Smooth muscle cell (in vitro differentiated cells): ENCODE results near the gene PPM1N. TPM values are rescaled to one million over a fixed set of nuclear protein-coding genes. Genes with fewer than 3 reads are reported as not detected.

Experiments
- DNase-seq: peaks from one replicate; lab custom pipeline; 2025; ENCODE audit not compliant: unreplicated experiment; lab: John Stamatoyannopoulos, UW
- H2AFZ ChIP-seq: fragments of 200-600 bp; sonication (generic); 2 replicates; pipeline ENCODE4 v1.6.0; 2016; ENCODE audit warnings: antibody characterized with exemption, low read depth, mild to moderate bottlenecking
- H3F3A ChIP-seq: fragments of 200-600 bp; sonication (generic); 2 replicates; pipeline ENCODE4 v1.6.0; 2017; ENCODE audit warnings: antibody characterized with exemption, low read depth
- H3K27ac ChIP-seq: fragments of 200-600 bp; sonication (generic); 2 replicates; pipeline ENCODE4 v1.5.1; 2016; ENCODE audit warnings: low read depth, mild to moderate bottlenecking
- H3K27me3 ChIP-seq: fragments of 200-600 bp; sonication (generic); 2 replicates; pipeline ENCODE4 v1.6.1; 2016; ENCODE audit warnings: low read depth, mild to moderate bottlenecking
- H3K36me3 ChIP-seq: fragments of 200-600 bp; sonication (generic); 2 replicates; pipeline ENCODE4 v1.5.1; 2016; ENCODE audit warnings: low read depth
- H3K4me1 ChIP-seq: fragments of 200-600 bp; sonication (generic); 2 replicates; pipeline ENCODE4 v1.5.1; 2016; ENCODE audit warnings: low read depth
- H3K4me2 ChIP-seq: fragments of 200-600 bp; sonication (generic); 2 replicates; pipeline ENCODE4 v1.6.0; 2016; ENCODE audit warnings: mild to moderate bottlenecking
- H3K4me3 ChIP-seq: fragments of 200-600 bp; sonication (generic); 2 replicates; pipeline ENCODE4 v1.5.1; 2016; ENCODE audit warnings: mild to moderate bottlenecking
- H3K79me2 ChIP-seq: fragments of 200-600 bp; sonication (generic); 2 replicates; pipeline ENCODE4 v1.6.0; 2016; ENCODE audit warnings: low read depth, mild to moderate bottlenecking
- H3K9ac ChIP-seq: fragments of 200-600 bp; sonication (generic); 2 replicates; pipeline ENCODE4 v1.6.0; 2016; ENCODE audit warnings: low read depth
- H3K9me3 ChIP-seq: fragments of 200-600 bp; sonication (generic); replicated peaks from 2 replicates; pipeline ENCODE4 v1.5.1; 2016; ENCODE audit warnings: low read depth
- H4K20me1 ChIP-seq: fragments of 200-600 bp; sonication (generic); 2 replicates; pipeline ENCODE4 v1.6.0; 2016; ENCODE audit warnings: low read depth
- WGBS: methylation state at CpG from one replicate; pipeline ENCODE4 v1.1.7; 2016; ENCODE audit warnings: low lambda C conversion rate; 5-methylcytosine and 5-hydroxymethylcytosine counted together
- polyA plus RNA-seq: library from polyadenylated mRNA; unstranded; fragments of >200 nt; fragmentation: Nextera tagmentation; extraction: Ambion mirVana; gene quantifications from 2 replicates; pipeline ENCODE4 v1.2.1, GENCODE V29; 2016
- total RNA-seq: library from RNA; depleted of rRNA; stranded (reverse); fragments of >200 nt; gene quantifications from 2 replicates; pipeline ENCODE4 v1.2.3, GENCODE V29; 2014
- TF ChIP-seq, protein P1 (sequence below): fragments of 200-600 bp; sonication (generic); IDR thresholded peaks from 2 replicates; pipeline ENCODE4 v1.5.1; 2017; ENCODE audit warnings: borderline replicate concordance, mild to moderate bottlenecking, antibody characterized with exemption; ENCODE audit not compliant: insufficient read depth, poor library complexity, severe bottlenecking

Gene PPM1N
- total and polyA plus RNA-seq, 2 experiments from 2014 or later = 0.16 to 0.58 TPM

DNA sequence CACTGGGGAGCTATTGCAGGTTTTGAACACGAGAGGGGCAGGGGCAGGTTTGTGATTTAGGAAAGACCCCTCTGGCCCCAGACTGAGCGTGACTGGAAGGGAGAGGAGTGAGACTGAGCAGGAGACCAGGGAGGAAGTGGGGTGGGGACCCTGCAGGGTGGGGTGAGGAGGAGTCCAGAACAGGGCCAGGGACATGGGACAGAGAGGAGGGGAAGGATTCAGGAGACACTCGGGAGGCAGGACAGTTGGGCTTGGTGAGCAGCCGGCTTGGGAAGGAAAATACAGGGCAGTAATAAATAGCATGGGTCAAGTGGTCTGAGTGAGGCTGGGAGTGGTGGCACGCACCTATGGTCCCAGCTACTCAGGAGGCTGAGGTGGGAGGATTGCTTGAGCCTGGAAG, 21.1 kb upstream of the PPM1N start:
- no peak overlapping the region for H3K27ac ChIP-seq
- H3K36me3 ChIP-seq = peaks cover 2% of the 10 kb centered on the region
- H3K4me3 ChIP-seq = no peak overlapping the region
- DNase-seq = peak; percentile 68
- no peaks in the 10 kb centered on the region for H3K9me3 ChIP-seq
- H3K4me1 ChIP-seq = no peaks in the 10 kb centered on the region
- H3K79me2 ChIP-seq = no peaks in the 10 kb centered on the region
- H4K20me1 ChIP-seq = peaks cover 10% of the 10 kb centered on the region
- TF ChIP-seq, protein P1, sequence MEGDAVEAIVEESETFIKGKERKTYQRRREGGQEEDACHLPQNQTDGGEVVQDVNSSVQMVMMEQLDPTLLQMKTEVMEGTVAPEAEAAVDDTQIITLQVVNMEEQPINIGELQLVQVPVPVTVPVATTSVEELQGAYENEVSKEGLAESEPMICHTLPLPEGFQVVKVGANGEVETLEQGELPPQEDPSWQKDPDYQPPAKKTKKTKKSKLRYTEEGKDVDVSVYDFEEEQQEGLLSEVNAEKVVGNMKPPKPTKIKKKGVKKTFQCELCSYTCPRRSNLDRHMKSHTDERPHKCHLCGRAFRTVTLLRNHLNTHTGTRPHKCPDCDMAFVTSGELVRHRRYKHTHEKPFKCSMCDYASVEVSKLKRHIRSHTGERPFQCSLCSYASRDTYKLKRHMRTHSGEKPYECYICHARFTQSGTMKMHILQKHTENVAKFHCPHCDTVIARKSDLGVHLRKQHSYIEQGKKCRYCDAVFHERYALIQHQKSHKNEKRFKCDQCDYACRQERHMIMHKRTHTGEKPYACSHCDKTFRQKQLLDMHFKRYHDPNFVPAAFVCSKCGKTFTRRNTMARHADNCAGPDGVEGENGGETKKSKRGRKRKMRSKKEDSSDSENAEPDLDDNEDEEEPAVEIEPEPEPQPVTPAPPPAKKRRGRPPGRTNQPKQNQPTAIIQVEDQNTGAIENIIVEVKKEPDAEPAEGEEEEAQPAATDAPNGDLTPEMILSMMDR = no peak
- H3K4me2 ChIP-seq = no peak overlapping the region
- H3F3A ChIP-seq = peaks cover 4% of the 10 kb centered on the region
- H3K9ac ChIP-seq = no peak overlapping the region
- H3K27me3 ChIP-seq = no peaks in the 10 kb centered on the region
- H2AFZ ChIP-seq = no peak overlapping the region
- WGBS = 69% methylated on average over 5 of the region's 5 CpGs

DNA sequence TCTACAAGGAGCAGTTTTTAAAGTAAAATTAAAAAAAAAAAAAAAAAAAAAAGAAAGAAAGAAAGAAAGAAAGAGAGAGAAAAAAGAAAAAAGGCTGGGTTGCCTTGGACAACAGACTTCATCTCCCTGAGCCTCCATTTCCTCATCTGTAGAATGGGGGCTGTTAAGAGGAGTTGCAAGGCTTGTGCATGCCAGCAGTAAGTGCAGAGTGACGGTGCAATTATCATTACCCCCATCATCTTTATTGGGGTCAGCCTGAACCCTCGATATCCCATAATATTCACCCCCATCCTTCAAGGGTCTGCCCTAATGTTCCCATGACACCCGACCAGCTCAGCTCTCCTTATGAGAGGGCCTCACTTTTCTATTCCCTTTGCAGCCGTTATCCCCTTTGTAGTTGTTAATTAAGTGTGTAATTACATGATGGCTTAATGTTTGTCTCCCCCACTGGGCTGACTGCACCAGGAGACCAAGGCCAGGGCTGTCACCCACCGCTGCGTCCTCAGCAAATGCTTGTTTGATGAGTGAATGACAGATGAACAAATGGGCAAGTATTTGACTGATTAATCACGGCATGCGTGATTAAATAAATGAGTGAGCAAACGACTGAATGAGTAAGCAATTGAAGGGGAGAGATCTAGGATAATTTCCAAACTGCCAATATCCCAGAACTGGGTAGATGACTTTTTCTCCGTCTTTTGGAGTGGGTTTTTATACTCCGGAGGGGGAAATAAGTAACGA, 20.4 kb upstream of the PPM1N start:
- no peaks in the 10 kb centered on the region for H3K27me3 ChIP-seq
- peaks cover 4% of the 10 kb centered on the region for H3F3A ChIP-seq
- DNase-seq = peak; percentile 38
- H3K9me3 ChIP-seq = no peaks in the 10 kb centered on the region
- peak overlapping the region; percentile 54 for H3K4me3 ChIP-seq
- H3K27ac ChIP-seq = peak overlapping the region; percentile 96
- peaks cover 3% of the 10 kb centered on the region for H4K20me1 ChIP-seq
- peak overlapping the region; percentile 97 for H3K9ac ChIP-seq
- no peaks in the 10 kb centered on the region for H3K36me3 ChIP-seq
- 23% methylated on average over 12 of the region's 12 CpGs for WGBS
- H3K4me2 ChIP-seq = peak overlapping the region; percentile 77
- TF ChIP-seq, protein P1 = no peak
- no peak overlapping the region for H2AFZ ChIP-seq
- H3K4me1 ChIP-seq = no peaks in the 10 kb centered on the region
- no peaks in the 10 kb centered on the region for H3K79me2 ChIP-seq

DNA sequence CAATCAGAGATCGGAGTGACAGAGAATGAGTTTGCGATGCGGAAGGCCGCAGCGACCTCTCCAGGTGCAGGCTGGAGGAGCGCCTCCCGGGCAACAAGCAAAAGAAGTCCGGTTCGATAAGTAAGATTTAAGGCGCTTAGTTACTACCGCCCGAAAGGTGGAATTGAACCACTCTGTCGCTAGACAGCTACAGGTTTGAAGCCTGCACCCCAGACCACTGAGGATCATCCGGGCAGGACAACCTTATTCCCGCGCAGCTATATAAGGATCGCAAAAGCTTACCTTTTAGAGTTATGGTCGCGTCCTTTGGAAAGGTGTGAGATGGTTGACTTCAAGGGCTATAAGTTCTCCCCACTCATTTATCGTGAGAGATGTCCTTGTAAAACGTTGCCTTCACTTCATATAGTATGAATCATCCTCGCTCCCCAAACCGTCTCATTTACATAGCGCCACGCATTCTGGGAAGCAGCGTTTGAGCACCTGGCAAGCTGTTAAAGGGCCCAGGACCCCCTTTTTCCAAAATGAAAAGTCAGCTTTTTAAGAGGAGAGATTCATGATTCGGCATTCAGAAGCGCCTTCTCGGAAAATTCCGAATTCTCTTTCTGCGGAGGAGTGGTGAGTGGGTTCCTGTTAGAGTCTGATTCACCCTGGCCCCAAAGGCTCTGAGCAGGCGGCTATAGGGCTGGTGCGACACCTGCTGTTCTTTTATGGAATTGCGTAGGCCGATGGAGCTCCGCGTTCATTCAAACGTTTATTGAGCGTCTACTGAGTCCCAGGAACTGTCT, 19.6 kb upstream of the PPM1N start:
- Histone ChIP-seq H3K36me3 (no peaks in the 10 kb centered on the region), H3F3A (peaks cover 4% of the 10 kb centered on the region), H3K27ac (peak overlapping the region; percentile 96), H2AFZ (peak overlapping the region; percentile 63), H3K4me3 (peak overlapping the region; percentile 54), H3K79me2 (no peaks in the 10 kb centered on the region), H3K4me1 (no peaks in the 10 kb centered on the region), H3K4me2 (peak overlapping the region; percentile 77), H3K9ac (peak overlapping the region; percentile 97), H3K27me3 (no peaks in the 10 kb centered on the region), H3K9me3 (no peaks in the 10 kb centered on the region), H4K20me1 (no peaks in the 10 kb centered on the region)
- DNase-seq = peak; percentile 69
- TF ChIP-seq, protein P1 = peak; percentile 91
- WGBS = 1% methylated on average over 39 of the region's 39 CpGs
